ENCODE results near the gene LRG1.
"Not testable (repeated sequence)": the region's sequence is repeated elsewhere in the genome, so short reads cannot be mapped to it uniquely, and the experiment has no call there.

The LRG1 gene

DNA sequence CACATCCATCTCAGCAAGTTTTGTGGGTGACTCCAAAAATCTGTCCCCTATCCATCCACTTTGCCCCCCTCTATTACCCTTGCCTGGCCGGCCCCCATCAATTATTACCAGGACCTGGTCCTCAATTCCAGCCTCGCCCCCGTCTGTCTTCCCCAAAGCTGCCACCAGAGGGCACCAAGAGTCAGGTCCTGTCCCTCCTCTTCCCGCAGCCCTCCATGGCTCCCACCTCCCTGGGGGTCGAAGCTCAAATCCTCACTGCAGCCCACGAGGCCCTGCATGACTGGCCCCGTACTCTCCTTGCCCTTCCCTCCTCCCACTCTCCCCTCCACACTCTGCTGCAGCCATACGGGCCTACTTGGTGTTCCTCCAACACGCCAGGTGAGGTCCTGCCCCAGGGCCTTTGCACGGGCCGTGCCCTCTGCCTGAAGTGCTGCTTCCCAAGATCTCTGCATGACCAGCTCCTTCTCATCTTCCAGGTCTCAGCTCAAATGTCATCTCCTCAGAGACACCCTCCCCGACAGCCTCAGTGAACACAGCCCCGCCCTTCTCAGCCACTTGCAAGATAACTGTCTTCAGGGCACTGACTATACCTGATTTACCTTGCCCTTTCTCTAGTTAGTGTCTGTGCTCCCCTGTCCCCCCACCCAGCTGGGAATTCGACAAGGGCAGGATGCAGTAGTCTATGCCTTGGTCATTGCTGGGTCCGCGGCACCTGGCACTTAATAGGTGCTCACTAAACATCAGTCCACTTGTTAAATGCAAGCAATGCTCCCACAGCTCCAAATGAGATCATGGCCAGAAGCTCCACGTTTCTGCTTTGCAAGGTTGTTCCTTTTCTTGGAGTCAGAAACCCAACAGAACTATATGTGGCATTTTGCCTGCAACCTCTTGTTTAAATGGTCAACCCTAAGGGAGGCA is 36.4 kb upstream of the LRG1 start:
- H3K9ac ChIP-seq: no peak overlapping the region
- peaks cover 32% of the 10 kb centered on the region for H3K4me1 ChIP-seq
- no peak overlapping the region for H3K27ac ChIP-seq
- H3K9me3 ChIP-seq: no peaks in the 10 kb centered on the region
- TF ChIP-seq Cebpa-rat (IDR thresholded peaks at IDR 0.05): no peak
- H3K4me2 ChIP-seq: peak overlapping the region; percentile 84
- peaks cover 21% of the 10 kb centered on the region for H3K27me3 ChIP-seq
- H3K4me3 ChIP-seq: no peak overlapping the region
- 0 out of 2 replicates have a peak, but pooled peaks cover 14% of the 10 kb centered on the region for H4K20me1 ChIP-seq
- H3K36me3 ChIP-seq: no peaks in the 10 kb centered on the region

DNA sequence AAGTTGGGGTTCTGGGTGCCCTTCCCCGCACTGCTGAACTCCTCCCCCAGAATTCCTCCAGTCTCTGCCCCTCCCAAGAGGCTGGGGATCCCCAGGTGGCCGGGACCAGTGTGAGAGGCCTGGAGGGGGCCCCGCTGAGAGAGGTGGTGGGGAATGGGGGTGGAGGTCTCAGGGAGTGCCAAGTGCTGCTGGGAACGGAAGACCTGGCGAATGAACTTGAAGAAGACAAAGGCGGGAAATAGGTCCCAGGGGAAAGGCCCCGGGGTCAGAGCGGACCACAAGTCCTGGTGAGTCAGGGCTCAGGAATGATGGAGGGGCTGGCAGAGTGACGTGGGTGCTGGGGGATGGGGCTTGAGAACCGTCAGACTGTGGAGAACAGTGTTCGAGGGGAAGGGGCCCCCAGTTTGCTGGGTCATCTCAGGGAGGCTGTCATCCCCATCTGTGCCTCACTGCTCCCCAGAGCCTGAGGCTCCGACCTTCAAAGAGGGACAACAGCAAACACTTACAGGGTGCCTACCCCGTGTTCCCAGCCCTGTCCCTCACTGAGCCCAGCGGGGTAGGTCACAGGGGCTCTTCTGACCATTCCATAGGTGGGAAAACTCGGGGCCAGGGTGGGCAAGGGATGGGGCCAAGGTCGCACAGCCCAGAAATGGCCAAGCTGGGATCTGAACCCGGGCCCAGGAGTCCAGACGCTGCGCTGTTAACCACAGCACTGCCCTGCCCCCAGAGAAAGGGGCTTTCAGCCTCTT is 35.6 kb upstream of the LRG1 start:
- H4K20me1 ChIP-seq: 0 out of 2 replicates have a peak, but pooled peaks cover 14% of the 10 kb centered on the region
- no peaks in the 10 kb centered on the region for H3K36me3 ChIP-seq
- H3K9me3 ChIP-seq: no peaks in the 10 kb centered on the region
- no peak overlapping the region for H3K4me3 ChIP-seq
- 0 out of 2 replicates have a peak overlapping the region, but pooled peaks have one; percentile 15 for H3K9ac ChIP-seq
- H3K4me1 ChIP-seq: peaks cover 30% of the 10 kb centered on the region
- peaks cover 15% of the 10 kb centered on the region for H3K27me3 ChIP-seq
- TF ChIP-seq Cebpa-rat (IDR thresholded peaks at IDR 0.05): no peak
- H3K27ac ChIP-seq: peak overlapping the region; percentile 60
- peak overlapping the region; percentile 84 for H3K4me2 ChIP-seq

DNA sequence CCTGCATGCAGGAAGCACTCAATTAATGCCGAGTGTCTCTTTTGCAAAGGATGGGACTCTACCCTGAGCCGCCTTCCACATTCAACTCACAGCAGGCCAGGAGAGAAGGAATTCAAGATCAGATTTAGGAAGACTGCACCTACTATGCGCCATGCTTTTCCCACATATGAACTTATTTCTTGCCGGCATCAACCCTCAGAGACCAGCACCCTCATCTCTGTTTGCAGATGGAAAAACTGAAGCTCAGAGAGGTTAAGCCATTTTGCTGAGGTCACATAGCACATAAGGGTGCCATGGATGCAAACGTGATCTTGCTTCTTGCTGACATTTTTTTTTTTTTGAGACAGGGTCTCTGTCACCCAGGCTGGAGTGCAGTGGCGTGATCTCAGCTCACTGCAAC is 33.8 kb upstream of the LRG1 start:
- TF ChIP-seq Cebpa-rat (IDR thresholded peaks at IDR 0.05): no peak
- Histone ChIP-seq H3K4me3 (no peak overlapping the region), H3K27ac (no peak overlapping the region), H3K9me3 (no peaks in the 10 kb centered on the region), H3K4me1 (peaks cover 30% of the 10 kb centered on the region), H3K27me3 (no peaks in the 10 kb centered on the region; the same call in 1 of the 2 replicates), H3K4me2 (no peak overlapping the region), H3K9ac (no peak overlapping the region), H3K36me3 (no peaks in the 10 kb centered on the region), H4K20me1 (0 out of 2 replicates have a peak, but pooled peaks cover 2% of the 10 kb centered on the region)

DNA sequence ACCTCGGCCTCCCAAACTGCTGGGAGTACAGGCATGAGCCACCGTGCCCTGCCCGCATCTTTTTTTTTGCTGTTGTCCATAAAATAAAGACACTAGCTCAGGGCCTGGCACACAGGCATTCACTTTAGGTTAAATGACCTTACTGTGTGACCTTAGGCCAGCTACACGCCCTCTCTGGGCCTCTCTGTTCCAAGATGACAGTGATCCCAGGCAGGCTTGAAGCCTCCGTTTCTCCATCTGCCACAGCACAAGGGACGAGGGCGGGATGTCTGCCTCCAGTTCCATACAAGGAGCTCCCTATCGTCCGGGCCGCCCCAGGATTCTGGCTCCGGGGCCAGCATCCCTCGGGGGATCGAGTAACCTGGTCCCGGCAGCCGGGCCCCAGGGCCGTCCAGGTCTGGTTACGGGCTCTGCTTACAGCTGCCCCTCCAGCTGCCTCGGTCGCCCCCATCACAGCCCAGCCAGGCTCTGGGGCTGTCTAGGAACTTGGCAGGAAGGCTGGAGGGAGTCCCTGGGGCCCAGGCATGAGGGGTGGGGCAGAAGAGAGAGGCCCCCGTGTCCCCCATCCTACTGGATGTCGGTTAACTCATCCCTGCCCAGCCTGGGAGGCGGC is 31.6 kb upstream of the LRG1 start:
- Histone ChIP-seq H4K20me1 (no peaks in the 10 kb centered on the region), H3K27ac (no peak overlapping the region), H3K9ac (no peak overlapping the region), H3K27me3 (no peaks in the 10 kb centered on the region), H3K4me3 (no peak overlapping the region), H3K4me1 (peaks cover 32% of the 10 kb centered on the region), H3K9me3 (no peaks in the 10 kb centered on the region), H3K36me3 (no peaks in the 10 kb centered on the region), H3K4me2 (peak overlapping the region; percentile 50)
- TF ChIP-seq Cebpa-rat (IDR thresholded peaks at IDR 0.05): no peak

DNA sequence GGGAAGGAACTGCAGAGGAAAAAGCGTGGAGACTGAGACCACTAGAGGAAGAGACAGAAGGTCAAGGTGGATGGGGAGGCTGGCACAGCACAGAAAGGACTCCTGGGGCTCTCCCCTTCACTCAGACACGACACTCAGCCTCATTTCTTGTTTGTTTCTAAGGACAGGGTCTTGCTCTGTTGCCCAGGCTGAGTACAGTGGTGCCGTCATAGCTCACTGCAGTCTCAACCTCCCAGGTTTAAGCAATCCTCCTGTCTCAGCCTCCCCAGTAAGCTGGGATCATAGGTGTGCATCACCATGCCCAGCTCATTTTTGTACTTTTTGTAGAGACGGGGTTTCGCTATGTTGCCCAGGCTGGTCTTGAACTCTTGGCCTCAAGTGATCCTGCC is 31.1 kb upstream of the LRG1 start:
- Histone ChIP-seq H3K27ac (no peak overlapping the region), H3K4me1 (peaks cover 30% of the 10 kb centered on the region), H3K9ac (no peak overlapping the region), H3K27me3 (no peaks in the 10 kb centered on the region), H3K4me2 (no peak overlapping the region), H3K9me3 (no peaks in the 10 kb centered on the region), H3K36me3 (no peaks in the 10 kb centered on the region), H4K20me1 (no peaks in the 10 kb centered on the region), H3K4me3 (no peak overlapping the region)
- no peak for TF ChIP-seq Cebpa-rat (IDR thresholded peaks at IDR 0.05)

DNA sequence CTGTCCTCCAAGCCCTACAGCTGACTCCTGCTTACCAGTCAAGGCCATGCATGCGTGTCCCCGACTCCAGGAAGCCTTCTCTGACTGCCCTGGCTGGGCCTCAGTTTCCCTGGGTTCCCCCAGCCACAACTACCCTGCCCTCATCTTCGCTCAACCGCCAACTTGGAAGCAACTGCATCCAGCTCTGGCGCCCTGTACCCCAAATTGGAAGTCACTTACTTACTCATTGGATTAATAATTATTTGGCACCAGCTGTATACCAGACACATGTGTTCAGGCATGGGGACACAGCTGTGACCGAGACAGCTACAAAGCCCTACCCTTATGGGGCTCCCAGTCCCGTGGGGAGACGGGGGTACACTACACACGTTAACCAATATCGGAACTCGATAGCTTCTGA is 30.6 kb upstream of the LRG1 start:
- peaks cover 25% of the 10 kb centered on the region for H3K4me1 ChIP-seq
- no peaks in the 10 kb centered on the region for H3K9me3 ChIP-seq
- H3K27me3 ChIP-seq: no peaks in the 10 kb centered on the region
- TF ChIP-seq Cebpa-rat (IDR thresholded peaks at IDR 0.05): no peak
- no peaks in the 10 kb centered on the region for H4K20me1 ChIP-seq
- no peak overlapping the region for H3K4me2 ChIP-seq
- no peaks in the 10 kb centered on the region for H3K36me3 ChIP-seq
- no peak overlapping the region for H3K9ac ChIP-seq
- no peak overlapping the region for H3K27ac ChIP-seq
- H3K4me3 ChIP-seq: no peak overlapping the region

DNA sequence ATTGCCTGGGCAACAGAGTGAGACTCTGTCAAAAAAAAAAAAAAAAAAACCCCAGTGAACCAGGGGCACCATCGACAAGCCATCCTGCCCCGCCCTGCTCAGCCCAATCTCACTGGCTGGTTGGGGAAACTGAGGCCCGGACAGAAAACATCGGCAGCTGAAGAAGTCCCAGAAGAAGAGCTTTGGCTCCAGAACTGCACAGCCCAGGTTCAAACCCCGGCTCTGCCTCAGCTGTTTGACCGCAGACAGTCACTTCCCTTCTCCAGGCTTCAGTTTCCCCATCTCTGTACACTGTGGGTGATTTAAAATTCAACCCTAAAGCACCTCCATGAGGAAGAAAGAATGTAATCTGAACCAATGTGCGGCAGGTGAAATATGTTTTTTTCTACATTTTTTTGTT is 29.1 kb upstream of the LRG1 start:
- Histone ChIP-seq H3K4me3 (no peak overlapping the region), H3K27ac (no peak overlapping the region), H3K36me3 (no peaks in the 10 kb centered on the region), H3K4me2 (no peak overlapping the region), H3K27me3 (no peaks in the 10 kb centered on the region), H3K9ac (no peak overlapping the region), H3K4me1 (peaks cover 18% of the 10 kb centered on the region), H4K20me1 (no peaks in the 10 kb centered on the region), H3K9me3 (no peaks in the 10 kb centered on the region)
- TF ChIP-seq Cebpa-rat (IDR thresholded peaks at IDR 0.05): no peak

DNA sequence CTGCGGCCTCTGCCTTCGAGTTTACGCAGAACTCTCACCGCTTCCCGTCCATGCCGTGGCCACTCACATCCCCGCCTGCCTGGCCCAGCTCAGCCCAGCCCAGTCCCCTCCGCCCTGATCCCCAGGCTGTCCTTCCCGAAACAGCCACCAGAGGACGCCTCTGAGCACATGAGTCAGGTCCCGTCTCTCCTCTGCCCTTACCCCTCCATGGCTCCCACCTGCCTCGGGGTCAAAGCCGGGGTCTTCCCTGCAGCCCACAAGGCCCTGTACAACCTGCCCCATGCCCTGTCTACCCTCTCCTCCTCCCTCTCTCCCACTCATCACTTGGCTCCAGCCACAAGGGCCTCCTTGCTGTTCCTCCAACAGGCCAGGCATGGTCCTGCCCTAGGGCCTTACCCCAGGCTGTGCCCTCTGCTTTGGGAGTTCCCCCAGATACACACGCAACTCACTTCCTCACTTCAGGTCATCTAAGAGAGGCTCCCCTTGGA is 27.8 kb upstream of the LRG1 start:
- H3K9me3 ChIP-seq: no peaks in the 10 kb centered on the region
- H3K4me3 ChIP-seq: no peak overlapping the region
- no peak for TF ChIP-seq Cebpa-rat (IDR thresholded peaks at IDR 0.05)
- H3K27me3 ChIP-seq: no peaks in the 10 kb centered on the region
- no peaks in the 10 kb centered on the region for H4K20me1 ChIP-seq
- peaks cover 22% of the 10 kb centered on the region for H3K4me1 ChIP-seq
- no peaks in the 10 kb centered on the region for H3K36me3 ChIP-seq
- H3K4me2 ChIP-seq: no peak overlapping the region
- no peak overlapping the region for H3K27ac ChIP-seq
- no peak overlapping the region for H3K9ac ChIP-seq

DNA sequence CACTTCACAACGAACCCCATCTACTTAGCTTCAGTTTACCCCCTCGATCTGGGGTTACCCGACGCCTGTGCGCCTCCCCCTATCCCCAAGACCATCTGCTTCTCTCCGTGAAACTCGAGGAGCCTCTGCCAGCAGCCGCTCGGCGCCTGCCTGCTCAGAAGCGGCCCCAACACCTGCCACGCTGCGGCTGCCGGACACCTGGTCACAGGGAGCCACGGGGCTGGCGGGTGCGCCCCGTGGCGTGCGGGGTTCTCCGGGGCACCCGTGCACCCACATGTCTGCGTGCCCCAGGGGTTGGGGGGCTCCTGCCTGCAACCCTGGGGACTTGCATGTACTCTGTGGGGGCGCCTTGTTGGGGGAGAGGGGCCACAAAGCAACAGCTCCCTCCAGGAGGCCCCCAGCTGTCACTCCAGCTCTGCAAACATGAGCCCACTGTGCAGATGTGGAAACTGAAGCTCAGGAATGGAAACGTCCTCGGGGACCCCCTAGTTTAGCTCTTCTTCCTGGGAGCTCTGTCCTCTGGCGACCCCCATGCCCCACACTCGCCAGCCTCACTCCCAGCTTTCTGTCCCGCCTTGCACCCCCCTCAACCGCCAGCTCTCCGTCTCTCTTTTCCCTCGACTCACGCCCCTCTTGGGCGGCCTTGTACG is 26.7 kb upstream of the LRG1 start:
- no peak overlapping the region for H3K4me2 ChIP-seq
- H4K20me1 ChIP-seq: no peaks in the 10 kb centered on the region
- no peaks in the 10 kb centered on the region for H3K9me3 ChIP-seq
- TF ChIP-seq Cebpa-rat (IDR thresholded peaks at IDR 0.05): no peak
- no peak overlapping the region for H3K4me3 ChIP-seq
- no peak overlapping the region for H3K9ac ChIP-seq
- no peaks in the 10 kb centered on the region for H3K27me3 ChIP-seq
- no peak overlapping the region for H3K27ac ChIP-seq
- peaks cover 23% of the 10 kb centered on the region for H3K4me1 ChIP-seq
- no peaks in the 10 kb centered on the region for H3K36me3 ChIP-seq

DNA sequence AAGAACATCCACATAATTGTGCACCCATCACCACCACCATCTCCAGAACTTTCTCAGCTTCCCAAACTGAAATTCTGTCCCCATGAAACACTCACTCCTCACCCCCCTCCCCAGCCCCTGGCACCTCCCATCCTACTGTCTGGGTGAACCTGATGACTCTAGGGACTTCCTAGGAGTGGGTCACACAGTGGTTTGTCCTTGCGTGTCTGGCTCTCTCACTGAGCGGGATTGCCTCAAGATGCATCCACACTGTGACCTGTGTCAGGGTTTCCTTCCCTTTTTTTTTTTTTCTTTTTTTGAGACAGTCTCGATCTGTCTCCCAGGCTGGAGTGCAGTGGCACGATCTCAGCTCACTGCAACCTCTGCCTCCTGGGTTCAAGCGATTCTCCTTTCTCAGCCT is 23.7 kb upstream of the LRG1 start:
- H3K27ac ChIP-seq, H3K36me3 ChIP-seq, H3K9me3 ChIP-seq, H3K4me2 ChIP-seq, H3K4me3 ChIP-seq, H3K27me3 ChIP-seq, H4K20me1 ChIP-seq, H3K9ac ChIP-seq: not testable (repeated sequence)
- H3K4me1 ChIP-seq: peaks cover 20% of the 10 kb centered on the region

DNA sequence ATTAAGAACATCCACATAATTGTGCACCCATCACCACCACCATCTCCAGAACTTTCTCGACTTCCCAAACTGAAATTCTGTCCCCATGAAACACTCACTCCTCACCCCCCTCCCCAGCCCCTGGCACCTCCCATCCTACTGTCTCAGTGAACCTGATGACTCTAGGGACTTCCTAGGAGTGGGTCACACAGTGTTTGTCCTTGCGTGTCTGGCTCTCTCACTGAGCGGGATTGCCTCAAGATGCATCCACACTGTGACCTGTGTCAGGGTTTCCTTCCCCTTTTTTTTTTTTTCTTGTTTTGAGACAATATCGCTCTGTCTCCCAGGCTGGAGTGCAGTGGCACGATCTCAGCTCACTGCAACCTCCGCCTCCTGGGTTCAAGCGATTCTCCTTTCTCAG is 22.2 kb upstream of the LRG1 start:
- peaks cover 20% of the 10 kb centered on the region; the same call in 1 of the 2 replicates for H3K4me1 ChIP-seq
- not testable (repeated sequence) for H3K27me3 ChIP-seq, H3K9ac ChIP-seq, H3K4me3 ChIP-seq, H3K27ac ChIP-seq, H3K36me3 ChIP-seq, H4K20me1 ChIP-seq, H3K9me3 ChIP-seq, H3K4me2 ChIP-seq
